ENCODE measurements around the gene MFSD6.

Gene MFSD6

GRCh38 chr2:190441564-190441963, 33.4 kb downstream of the MFSD6 start:
- DNase-seq: no peak

GRCh38 chr2:190443055-190443454, 34.9 kb downstream of the MFSD6 start:
- DNase-seq: no peak

DNA sequence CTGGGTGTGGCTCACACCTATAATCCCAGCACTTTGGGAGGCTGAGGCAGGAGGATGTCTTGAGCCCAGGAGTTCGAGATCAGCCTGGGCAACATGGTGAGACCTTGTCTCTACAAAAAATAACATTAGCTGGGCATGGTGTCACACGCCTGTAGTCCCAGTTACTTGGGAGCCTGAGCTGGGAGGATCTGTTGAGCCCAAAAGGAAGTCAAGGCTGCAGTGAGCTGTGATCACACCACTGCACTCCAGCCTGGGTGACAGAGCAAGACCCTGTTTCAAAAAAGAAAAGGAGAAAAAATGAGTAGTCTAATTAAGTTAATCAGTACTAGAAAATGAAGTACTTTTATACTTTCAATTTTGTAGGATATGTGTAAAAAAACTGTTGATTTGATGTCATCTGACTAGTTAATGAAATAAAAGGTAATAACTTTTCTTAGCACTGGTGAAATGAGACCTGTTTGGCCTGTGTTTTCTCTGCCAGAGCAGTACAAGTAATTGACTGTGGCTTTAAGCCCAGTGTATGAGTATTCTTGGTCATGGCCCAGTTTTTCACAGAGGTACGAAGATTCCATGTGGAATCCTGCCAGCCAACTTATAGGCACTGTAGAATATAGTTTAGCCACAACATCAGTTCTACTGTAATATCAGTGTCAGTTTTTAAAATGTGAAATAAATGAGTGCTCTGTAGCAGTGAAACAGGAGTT, 35.8 kb downstream of the MFSD6 start:
- DNase-seq: no peak

DNA sequence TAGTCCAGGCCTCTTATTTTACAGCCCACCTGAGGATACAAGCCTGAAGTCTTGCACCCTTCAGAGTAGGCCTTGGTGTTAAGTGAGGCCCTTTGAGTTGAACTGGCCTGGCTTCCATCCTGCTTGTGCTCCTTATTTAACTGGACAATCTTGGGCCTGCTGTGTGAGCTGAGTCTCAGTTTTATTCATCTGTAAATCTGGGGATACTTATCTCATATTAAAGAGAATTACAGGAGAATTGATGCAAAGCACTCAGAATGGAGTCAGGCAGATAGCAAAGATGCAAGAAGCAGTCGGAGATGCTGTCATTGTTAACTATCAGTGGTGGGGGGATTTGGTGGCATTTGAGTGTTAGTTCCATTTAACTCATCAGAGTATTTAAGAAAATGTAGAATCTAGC, 36.8 kb downstream of the MFSD6 start:
- no peak for DNase-seq

- DNase-seq: no peak
Measured at GRCh38 chr2:190446193-190446592, 38.0 kb downstream of the MFSD6 start.

- DNase-seq: no peak
Measured at GRCh38 chr2:190446750-190447516, 38.8 kb downstream of the MFSD6 start.

- DNase-seq: no peak
Measured at GRCh38 chr2:190447766-190448165, 39.6 kb downstream of the MFSD6 start.

DNA sequence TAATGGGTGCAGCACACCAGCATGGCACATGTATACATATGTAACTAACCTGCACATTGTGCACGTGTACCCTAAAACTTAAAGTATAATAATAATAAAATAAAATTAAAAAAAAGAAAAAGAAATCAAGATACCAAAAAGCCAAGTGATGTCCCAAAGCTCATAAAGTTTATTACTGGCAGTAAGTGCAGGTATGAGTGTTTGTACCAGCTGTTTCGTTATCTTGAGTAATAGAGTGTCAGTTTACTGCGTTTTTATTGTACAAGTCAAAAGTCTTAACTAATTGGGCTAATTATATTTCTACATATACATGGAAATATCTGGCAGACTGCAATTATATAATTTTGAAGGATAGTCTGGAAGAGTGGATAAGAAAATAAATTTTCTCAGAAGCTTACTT, 41.8 kb downstream of the MFSD6 start:
- no peak for DNase-seq

DNA sequence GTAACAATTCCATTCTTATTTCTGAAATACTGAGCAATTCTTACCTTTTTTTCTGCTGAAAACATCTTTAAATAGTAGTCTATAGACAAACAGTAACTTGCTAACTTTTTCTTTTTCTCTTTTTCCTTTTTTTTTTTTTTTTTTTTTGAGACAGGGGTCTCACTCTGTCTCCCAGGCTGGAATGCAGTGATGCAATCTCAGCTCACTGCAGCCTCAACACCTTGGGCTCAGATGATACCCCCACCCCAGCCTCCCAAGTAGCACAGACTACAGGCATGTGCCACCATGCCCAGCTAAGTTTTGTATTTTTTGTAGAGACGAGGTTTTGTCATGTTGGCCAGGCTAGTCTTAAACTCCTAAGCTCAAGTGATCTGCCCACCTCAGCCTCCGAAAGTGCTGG, 42.2 kb downstream of the MFSD6 start:
- DNase-seq: no peak

GRCh38 chr2:190451561-190452176, 43.5 kb downstream of the MFSD6 start:
- DNase-seq: no peak

- no peak for DNase-seq
Measured at GRCh38 chr2:190452433-190452832, 44.3 kb downstream of the MFSD6 start.

GRCh38 chr2:190454795-190455194, 46.6 kb downstream of the MFSD6 start:
- DNase-seq: no peak

GRCh38 chr2:190455358-190456095, 47.4 kb downstream of the MFSD6 start:
- no peak for DNase-seq

GRCh38 chr2:190456833-190457232, 48.7 kb downstream of the MFSD6 start:
- no peak for DNase-seq

- no peak for DNase-seq
Measured at GRCh38 chr2:190457256-190457655, 49.1 kb downstream of the MFSD6 start.

DNA sequence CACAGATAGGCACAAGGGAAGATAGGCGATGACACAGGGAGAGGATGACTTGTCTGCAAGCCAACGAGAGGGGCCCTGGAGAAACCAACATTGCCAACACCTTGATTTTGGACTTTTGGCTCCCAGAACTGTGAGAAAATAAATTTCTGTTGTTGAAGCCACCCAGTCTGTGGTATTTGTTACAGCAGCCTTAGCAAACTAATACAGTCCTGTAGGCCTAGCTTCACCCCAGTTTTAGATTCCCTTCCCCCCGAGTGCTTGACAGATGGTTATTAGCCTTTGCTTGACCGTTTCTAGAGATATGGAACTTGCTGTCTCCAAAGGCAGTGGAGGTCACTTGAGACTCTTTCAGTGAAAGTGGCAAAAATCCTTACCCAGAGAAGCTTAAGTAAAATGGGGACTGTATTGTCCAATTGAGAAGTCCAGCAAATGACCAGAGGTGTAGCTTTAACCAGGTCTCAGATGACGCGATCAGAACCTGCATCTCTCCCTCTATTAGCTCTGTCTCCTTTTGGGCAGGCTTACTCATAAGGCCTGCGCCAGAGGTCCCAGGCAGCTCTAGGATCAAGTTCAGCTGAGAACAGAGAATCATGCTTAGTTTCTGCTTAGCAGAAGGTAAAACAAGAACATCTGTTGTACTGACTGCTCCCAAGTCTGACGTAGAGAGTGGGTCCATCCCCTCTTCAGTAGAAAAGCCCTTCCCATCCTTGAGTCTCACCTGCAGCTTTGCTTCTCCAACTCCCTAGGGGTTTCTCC, 50.4 kb downstream of the MFSD6 start:
- DNase-seq: no peak

DNA sequence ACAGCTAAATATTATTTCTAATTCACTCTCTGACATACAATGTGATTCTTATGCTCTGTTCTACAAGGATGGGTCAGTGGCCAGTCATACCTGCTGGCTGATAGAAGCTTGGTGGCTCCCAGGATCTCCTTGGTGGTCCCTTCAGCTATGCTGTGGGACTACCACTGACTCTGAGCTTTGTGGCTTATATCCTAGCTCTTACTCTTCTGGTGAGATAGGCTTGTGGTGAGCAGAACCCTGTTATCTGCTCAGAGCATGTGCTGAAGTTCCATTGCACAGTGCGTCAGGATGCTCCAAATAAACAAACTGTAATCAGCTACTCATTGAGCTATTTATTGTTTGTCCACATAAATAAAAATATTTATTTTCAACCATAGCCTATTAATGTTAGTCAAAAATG, 51.7 kb downstream of the MFSD6 start:
- DNase-seq: no peak

GRCh38 chr2:190460487-190460886, 52.3 kb downstream of the MFSD6 start:
- DNase-seq: no peak

GRCh38 chr2:190462181-190462580, 54.0 kb downstream of the MFSD6 start:
- no peak for DNase-seq

DNA sequence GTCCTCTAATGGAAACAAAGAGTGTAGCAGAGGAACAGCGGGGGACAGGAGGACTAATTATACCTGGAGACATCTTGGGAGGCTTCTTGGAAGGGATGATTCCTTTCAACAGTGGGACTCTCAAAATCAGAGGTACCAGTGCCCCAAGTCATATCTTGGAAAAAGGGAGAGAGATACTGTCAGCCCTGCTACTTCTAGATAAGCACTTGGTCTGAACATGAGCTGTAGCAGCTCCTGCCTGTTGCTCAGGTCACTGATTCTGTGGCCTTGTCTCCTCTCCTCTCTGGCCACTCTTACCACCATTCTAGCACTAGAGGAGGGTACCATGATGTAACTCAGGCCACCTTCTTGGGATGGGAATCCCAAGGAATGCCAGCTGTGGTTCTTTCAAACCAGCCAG, 54.5 kb downstream of the MFSD6 start:
- no peak for DNase-seq

DNA sequence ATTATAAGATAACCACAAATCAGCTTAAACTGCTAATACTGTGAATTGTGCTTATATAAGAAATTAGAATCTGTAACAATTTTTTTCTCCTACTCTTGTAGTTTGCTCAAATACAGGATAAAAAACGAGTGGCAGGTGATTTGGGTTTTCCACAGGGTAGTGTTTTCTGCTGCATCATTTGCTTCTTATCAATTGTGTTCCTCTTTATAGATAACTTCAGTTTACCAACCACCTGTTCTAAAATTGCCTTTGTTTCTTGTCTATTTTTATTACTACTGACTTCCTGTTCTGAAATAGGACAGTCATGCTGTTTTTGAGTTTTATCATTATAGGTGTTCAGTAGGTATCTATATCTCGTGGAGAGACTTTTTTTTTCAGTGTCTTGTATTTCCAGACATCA, 56.9 kb downstream of the MFSD6 start:
- no peak for DNase-seq

DNA sequence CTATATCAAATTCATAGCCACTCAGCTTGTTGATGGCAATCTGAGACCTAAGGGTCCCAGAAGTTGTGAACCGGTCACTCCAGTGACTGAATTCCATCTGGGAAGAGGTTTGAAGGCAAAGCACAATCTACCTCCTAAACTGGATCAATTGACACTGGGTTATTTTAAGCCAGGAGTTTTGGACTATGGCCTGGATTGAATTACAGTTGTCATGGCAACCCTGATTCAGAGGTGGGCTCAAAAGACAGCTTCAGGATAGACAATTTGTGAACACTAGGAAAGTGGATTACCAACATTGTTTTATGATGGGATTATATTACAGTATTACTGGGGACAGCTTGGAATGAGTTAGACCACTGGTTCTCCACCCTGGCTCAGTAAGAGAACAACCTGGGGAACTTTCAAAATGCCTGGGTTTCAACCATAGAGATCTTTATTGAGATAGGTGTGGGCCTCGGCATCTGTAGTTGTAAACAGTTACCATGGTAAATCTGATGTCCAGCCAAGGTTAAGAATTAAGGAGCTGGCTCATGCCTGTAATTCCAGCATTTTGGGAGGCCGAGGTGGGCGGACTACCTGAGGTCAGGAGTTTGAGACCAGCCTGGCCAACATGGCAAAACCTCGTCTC, 58.8 kb downstream of the MFSD6 start:
- DNase-seq: peak; percentile 65

Data from NCI-H2227 treated with DMSO at 0.1 percent for 48 hours (cell line).